Transverse colon (tissue), 4 donors: ENCODE data around the gene ADGRF3.

Experiments used
- CTCF ChIP-seq, 5 experiments: fragments of 200-600 bp in 3 of 5; fragments of 450-650 bp in 2 of 5; sonication (generic) in 3 of 5; IDR thresholded peaks; 1 replicate in 2 of 5; 2 replicates in 3 of 5; pipeline ENCODE4 v1.5.1; 2016 to 2017; ENCODE audit warnings: antibody characterized with exemption in 5 of 5, inconsistent platforms in 3 of 5, mild to moderate bottlenecking in 2 of 5, moderate library complexity in 1 of 5
- EP300 ChIP-seq: sonication (generic); formaldehyde crosslinking; IDR thresholded peaks from one replicate; pipeline ENCODE4 v1.6.1; 2017; ENCODE audit warnings: antibody characterized with exemption, low read depth
- POLR2A ChIP-seq: fragments of 450-650 bp; IDR thresholded peaks from one replicate; pipeline ENCODE4 v1.6.1; 2016; ENCODE audit warnings: antibody characterized with exemption, mild to moderate bottlenecking, moderate library complexity
- POLR2AphosphoS5 ChIP-seq, 3 donors: sonication (generic); formaldehyde crosslinking; IDR thresholded peaks; one replicate each; pipeline ENCODE4 v1.6.1; 2016; ENCODE audit warnings: antibody characterized with exemption in 3 of 3

GRCh38 chr2:26355038-26355995 is 8.7 kb upstream of the ADGRF3 start:
- TF ChIP-seq POLR2A (no peak), CTCF (IDR thresholded peaks at IDR 0.05) (no peak), POLR2AphosphoS5 (IDR thresholded peaks at IDR 0.05) (no peak), EP300 (no peak)
